Measurements from ENCODE around the gene ADGRD1.

Gene ADGRD1

GRCh38 chr12:130956456-130957303 is 3.0 kb downstream of the ADGRD1 start:
- no peak for TF ChIP-seq PPARA (CRISPR knock-in tag; IDR thresholded peaks at IDR 0.05; ENCODE audit: borderline replicate concordance)
- TF ChIP-seq ZC3H10 (CRISPR knock-in tag; IDR thresholded peaks at IDR 0.05): no peak
- TF ChIP-seq ZNF8 (CRISPR knock-in tag; IDR thresholded peaks at IDR 0.05): no peak
- no peak for TF ChIP-seq SNAI2 (CRISPR knock-in tag; IDR thresholded peaks at IDR 0.05)
- ATAC-seq: no peak

GRCh38 chr12:130957304-130957621 is 3.6 kb downstream of the ADGRD1 start:
- no peak for ATAC-seq

DNA sequence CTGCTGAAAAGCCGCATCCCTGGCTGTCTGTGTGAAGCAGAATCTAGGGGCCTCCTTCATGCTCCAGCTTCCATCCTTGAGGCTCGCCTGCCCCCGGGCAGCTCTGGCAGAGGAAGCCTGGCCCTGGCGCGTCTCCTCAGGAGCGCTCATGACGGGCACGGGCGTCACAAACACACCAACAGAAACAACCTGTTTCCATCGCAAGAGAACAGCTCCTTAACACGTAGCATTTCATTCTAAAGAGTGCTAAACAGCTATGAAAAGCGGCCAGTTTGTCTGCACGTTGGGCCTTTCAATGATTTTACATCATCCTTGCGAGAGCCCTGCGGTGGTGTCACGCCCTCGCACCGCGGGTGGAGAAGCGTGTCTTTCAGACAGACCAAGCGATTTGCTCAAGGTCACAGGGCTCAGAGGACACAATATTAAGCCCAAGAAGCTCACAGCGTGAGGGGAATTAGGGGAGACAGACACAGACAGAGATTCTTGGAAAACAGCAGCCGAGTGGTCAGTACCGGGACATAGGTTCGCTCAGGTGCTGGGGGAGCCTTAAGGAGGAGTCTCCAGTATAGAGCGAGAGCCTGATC is 4.9 kb downstream of the ADGRD1 start:
- no peak for TF ChIP-seq GLIS3 (CRISPR knock-in tag; IDR thresholded peaks at IDR 0.05)
- no peak for TF ChIP-seq TCF4 (CRISPR knock-in tag; IDR thresholded peaks at IDR 0.05; ENCODE audit: borderline replicate concordance)
- TF ChIP-seq BACH2 (CRISPR knock-in tag; IDR thresholded peaks at IDR 0.05; ENCODE audit: borderline replicate concordance): no peak
- no peak for TF ChIP-seq ZFP3 (CRISPR knock-in tag; IDR thresholded peaks at IDR 0.05)
- TF ChIP-seq ISL1 (CRISPR knock-in tag; IDR thresholded peaks at IDR 0.05): no peak
- TF ChIP-seq PPARA (CRISPR knock-in tag; IDR thresholded peaks at IDR 0.05; ENCODE audit: borderline replicate concordance): no peak
- no peak for TF ChIP-seq OSR1 (CRISPR knock-in tag; IDR thresholded peaks at IDR 0.05)
- TF ChIP-seq POU6F1 (CRISPR knock-in tag; IDR thresholded peaks at IDR 0.05; ENCODE audit: borderline replicate concordance, low read depth): no peak
- no peak for TF ChIP-seq ZNF565 (CRISPR knock-in tag; conservative IDR thresholded peaks at IDR 0.05; ENCODE audit: low read depth)
- no peak for TF ChIP-seq SNAI2 (CRISPR knock-in tag; IDR thresholded peaks at IDR 0.05)
- TF ChIP-seq CSDC2 (CRISPR knock-in tag; IDR thresholded peaks at IDR 0.05): no peak
- TF ChIP-seq ZNF8 (CRISPR knock-in tag; IDR thresholded peaks at IDR 0.05): no peak
- TF ChIP-seq ESRRG (CRISPR knock-in tag; IDR thresholded peaks at IDR 0.05): no peak
- no peak for TF ChIP-seq ZNF70 (CRISPR knock-in tag; IDR thresholded peaks at IDR 0.05)
- TF ChIP-seq TOX (CRISPR knock-in tag; IDR thresholded peaks at IDR 0.05; ENCODE audit: borderline replicate concordance): no peak
- ATAC-seq: no peak

More at GRCh38 chr12:130957304-130957621, 3.6 kb downstream of the ADGRD1 start:
- TF ChIP-seq SNAI2 (CRISPR knock-in tag; IDR thresholded peaks at IDR 0.05) (no peak), OSR1 (CRISPR knock-in tag; IDR thresholded peaks at IDR 0.05) (no peak), PPARA (CRISPR knock-in tag; IDR thresholded peaks at IDR 0.05; ENCODE audit: borderline replicate concordance) (no peak), ZFP30 (CRISPR knock-in tag; IDR thresholded peaks at IDR 0.05) (no peak), ARNTL (CRISPR knock-in tag; IDR thresholded peaks at IDR 0.05; ENCODE audit: borderline replicate concordance, low read depth) (no peak)
- TF ChIP-seq, protein P1, sequence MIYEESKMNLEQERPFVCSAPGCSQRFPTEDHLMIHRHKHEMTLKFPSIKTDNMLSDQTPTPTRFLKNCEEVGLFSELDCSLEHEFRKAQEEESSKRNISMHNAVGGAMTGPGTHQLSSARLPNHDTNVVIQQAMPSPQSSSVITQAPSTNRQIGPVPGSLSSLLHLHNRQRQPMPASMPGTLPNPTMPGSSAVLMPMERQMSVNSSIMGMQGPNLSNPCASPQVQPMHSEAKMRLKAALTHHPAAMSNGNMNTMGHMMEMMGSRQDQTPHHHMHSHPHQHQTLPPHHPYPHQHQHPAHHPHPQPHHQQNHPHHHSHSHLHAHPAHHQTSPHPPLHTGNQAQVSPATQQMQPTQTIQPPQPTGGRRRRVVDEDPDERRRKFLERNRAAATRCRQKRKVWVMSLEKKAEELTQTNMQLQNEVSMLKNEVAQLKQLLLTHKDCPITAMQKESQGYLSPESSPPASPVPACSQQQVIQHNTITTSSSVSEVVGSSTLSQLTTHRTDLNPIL (CRISPR knock-in tag; IDR thresholded peaks at IDR 0.05; ENCODE audit: low read depth): no peak

GRCh38 chr12:130959632-130960031 is 5.9 kb downstream of the ADGRD1 start:
- no peak for ATAC-seq
- TF ChIP-seq SNAI2 (CRISPR knock-in tag; IDR thresholded peaks at IDR 0.05) (no peak), ESRRG (CRISPR knock-in tag; IDR thresholded peaks at IDR 0.05) (no peak), ZNF565 (CRISPR knock-in tag; conservative IDR thresholded peaks at IDR 0.05; ENCODE audit: low read depth) (no peak), POU6F1 (CRISPR knock-in tag; IDR thresholded peaks at IDR 0.05; ENCODE audit: borderline replicate concordance, low read depth) (no peak), RARB (CRISPR knock-in tag; IDR thresholded peaks at IDR 0.05) (no peak), TOX (CRISPR knock-in tag; IDR thresholded peaks at IDR 0.05; ENCODE audit: borderline replicate concordance) (no peak), PPARA (CRISPR knock-in tag; IDR thresholded peaks at IDR 0.05; ENCODE audit: borderline replicate concordance) (no peak)

GRCh38 chr12:130960058-130960457 is 6.4 kb downstream of the ADGRD1 start:
- ATAC-seq: no peak
- TF ChIP-seq ISL1 (CRISPR knock-in tag; IDR thresholded peaks at IDR 0.05): no peak
